AG10803 (cell line): Measurements from ENCODE around the gene CKLF.

Experiments used
- DNase-seq: peaks from one replicate; pipeline ENCODE4 v3.0.0; 2010; ENCODE audit warnings: low read depth
- H3K4me3 ChIP-seq: 2 replicates; pipeline ENCODE4 v1.5.1; 2011; ENCODE audit warnings: mild to moderate bottlenecking, low read length, control low read depth
- CTCF ChIP-seq: conservative IDR thresholded peaks from 2 replicates; pipeline ENCODE4 v1.5.1; 2011; ENCODE audit warnings: mild to moderate bottlenecking, low read length, control low read depth, inconsistent platforms

The CKLF gene

GRCh38 chr16:66568355-66568754 lies 16.0 kb downstream of the CKLF start:
- no peak overlapping the region for H3K4me3 ChIP-seq
- no peak for DNase-seq
- no peak for TF ChIP-seq CTCF

GRCh38 chr16:66569131-66569530 lies 16.8 kb downstream of the CKLF start:
- DNase-seq = peak; percentile 55
- H3K4me3 ChIP-seq = no peak overlapping the region
- no peak for TF ChIP-seq CTCF

GRCh38 chr16:66569827-66570405 lies 17.5 kb downstream of the CKLF start:
- DNase-seq = peak; percentile 41
- no peak for TF ChIP-seq CTCF
- H3K4me3 ChIP-seq = no peak overlapping the region

GRCh38 chr16:66572356-66572755 lies 20.0 kb downstream of the CKLF start:
- DNase-seq = no peak
- H3K4me3 ChIP-seq = no peak overlapping the region
- TF ChIP-seq CTCF = no peak

GRCh38 chr16:66574081-66574480 lies 21.7 kb downstream of the CKLF start:
- DNase-seq = no peak
- H3K4me3 ChIP-seq = no peak overlapping the region
- no peak for TF ChIP-seq CTCF

GRCh38 chr16:66574531-66574930 lies 22.2 kb downstream of the CKLF start:
- no peak overlapping the region for H3K4me3 ChIP-seq
- no peak for DNase-seq
- TF ChIP-seq CTCF = no peak

GRCh38 chr16:66575060-66575459 lies 22.7 kb downstream of the CKLF start:
- no peak for DNase-seq
- no peak overlapping the region for H3K4me3 ChIP-seq
- TF ChIP-seq CTCF = no peak
